Fibroblast of pulmonary artery (primary cell): ENCODE data around the gene SMIM29.

Experiments used
- DNase-seq: peaks from one replicate; pipeline ENCODE4 v3.0.0-alpha.2; 2010; ENCODE audit warnings: low read depth
- H3K4me3 ChIP-seq: replicated peaks from 2 replicates; pipeline ENCODE4 v1.5.1; 2011; ENCODE audit warnings: low read depth, mild to moderate bottlenecking, control low read depth, low read length, moderate library complexity
- CTCF ChIP-seq: IDR thresholded peaks from 2 replicates; pipeline ENCODE4 v1.5.1; 2011; ENCODE audit warnings: mild to moderate bottlenecking, control low read depth, low read length, inconsistent platforms; ENCODE audit errors: missing control alignments

SMIM29 gene

GRCh38 chr6:34235307-34236130, 13.3 kb downstream of the SMIM29 start:
- DNase-seq = peak; percentile 67
- H3K4me3 ChIP-seq = peak overlapping the region; percentile 13
- no peak for TF ChIP-seq CTCF

- no peak overlapping the region for H3K4me3 ChIP-seq
- TF ChIP-seq CTCF = no peak
- no peak for DNase-seq
These were observed 14.0 kb downstream of the SMIM29 start for GRCh38 chr6:34234667-34235306.

- TF ChIP-seq CTCF = no peak
- no peak for DNase-seq
- H3K4me3 ChIP-seq = no peak overlapping the region
These were observed 14.9 kb downstream of the SMIM29 start for GRCh38 chr6:34233867-34234266.

GRCh38 chr6:34232901-34233300, 15.9 kb downstream of the SMIM29 start:
- DNase-seq = no peak

GRCh38 chr6:34231566-34232336, 17.1 kb downstream of the SMIM29 start:
- DNase-seq = no peak
- no peak overlapping the region for H3K4me3 ChIP-seq
- TF ChIP-seq CTCF = no peak

More at GRCh38 chr6:34232901-34233300, 15.9 kb downstream of the SMIM29 start:
- no peak for TF ChIP-seq CTCF
- H3K4me3 ChIP-seq = no peak overlapping the region

- no peak for DNase-seq
- no peak for TF ChIP-seq CTCF
- no peak overlapping the region for H3K4me3 ChIP-seq
These were observed 18.0 kb downstream of the SMIM29 start for GRCh38 chr6:34230653-34231371.
